ENCODE measurements around the gene WDR70.
"Not testable (repeated sequence)": the region's sequence is repeated elsewhere in the genome, so short reads cannot be mapped to it uniquely, and the experiment has no call there.

The WDR70 gene

GRCh38 chr5:37685211-37685610, 306.1 kb downstream of the WDR70 start:
- DNase-seq (ENCODE audit: low spot score) = no peak

GRCh38 chr5:37685816-37686215, 306.7 kb downstream of the WDR70 start:
- DNase-seq (ENCODE audit: low spot score) = no peak

- not testable (repeated sequence) for DNase-seq (ENCODE audit: low spot score)
Measured at GRCh38 chr5:37688925-37689324, 309.8 kb downstream of the WDR70 start.

GRCh38 chr5:37694333-37694732, 315.2 kb downstream of the WDR70 start:
- not testable (repeated sequence) for DNase-seq (ENCODE audit: low spot score)

- DNase-seq (ENCODE audit: low spot score) = no peak
Measured at GRCh38 chr5:37694867-37695266, 315.7 kb downstream of the WDR70 start.

- DNase-seq (ENCODE audit: low spot score) = no peak
Measured at GRCh38 chr5:37695647-37696046, 316.5 kb downstream of the WDR70 start.

GRCh38 chr5:37696190-37697021, 317.3 kb downstream of the WDR70 start:
- no peak for DNase-seq (ENCODE audit: low spot score)

GRCh38 chr5:37701868-37702267, 322.8 kb downstream of the WDR70 start:
- DNase-seq (ENCODE audit: low spot score) = no peak

- no peak for DNase-seq (ENCODE audit: low spot score)
Measured at GRCh38 chr5:37703841-37704241, 324.7 kb downstream of the WDR70 start.

GRCh38 chr5:37704406-37704805, 325.3 kb downstream of the WDR70 start:
- DNase-seq (ENCODE audit: low spot score) = no peak

- no peak for DNase-seq (ENCODE audit: low spot score)
Measured at GRCh38 chr5:37709020-37709419, 329.9 kb downstream of the WDR70 start.

GRCh38 chr5:37710965-37711364, 331.8 kb downstream of the WDR70 start:
- DNase-seq (ENCODE audit: low spot score) = no peak

- DNase-seq (ENCODE audit: low spot score) = no peak
Measured at GRCh38 chr5:37712750-37713149, 333.6 kb downstream of the WDR70 start.

GRCh38 chr5:37714756-37715155, 335.6 kb downstream of the WDR70 start:
- no peak for DNase-seq (ENCODE audit: low spot score)

- no peak for DNase-seq (ENCODE audit: low spot score)
Measured at GRCh38 chr5:37715361-37715760, 336.2 kb downstream of the WDR70 start.

- no peak for DNase-seq (ENCODE audit: low spot score)
Measured at GRCh38 chr5:37715992-37716391, 336.9 kb downstream of the WDR70 start.

GRCh38 chr5:37716405-37716804, 337.3 kb downstream of the WDR70 start:
- no peak for DNase-seq (ENCODE audit: low spot score)

GRCh38 chr5:37717276-37717612, 338.1 kb downstream of the WDR70 start:
- no peak for DNase-seq (ENCODE audit: low spot score)

GRCh38 chr5:37717613-37718431, 338.7 kb downstream of the WDR70 start:
- no peak for DNase-seq (ENCODE audit: low spot score)

GRCh38 chr5:37720550-37720952, 341.4 kb downstream of the WDR70 start:
- no peak for DNase-seq (ENCODE audit: low spot score)

GRCh38 chr5:37721447-37721871, 342.3 kb downstream of the WDR70 start:
- no peak for DNase-seq (ENCODE audit: low spot score)

- DNase-seq (ENCODE audit: low spot score) = no peak
Measured at GRCh38 chr5:37722236-37723161, 343.4 kb downstream of the WDR70 start.
